ENCODE measurements around the gene RNF168.
"Not testable (repeated sequence)": the region's sequence is repeated elsewhere in the genome, so short reads cannot be mapped to it uniquely, and the experiment has no call there.

The RNF168 gene, protein sequence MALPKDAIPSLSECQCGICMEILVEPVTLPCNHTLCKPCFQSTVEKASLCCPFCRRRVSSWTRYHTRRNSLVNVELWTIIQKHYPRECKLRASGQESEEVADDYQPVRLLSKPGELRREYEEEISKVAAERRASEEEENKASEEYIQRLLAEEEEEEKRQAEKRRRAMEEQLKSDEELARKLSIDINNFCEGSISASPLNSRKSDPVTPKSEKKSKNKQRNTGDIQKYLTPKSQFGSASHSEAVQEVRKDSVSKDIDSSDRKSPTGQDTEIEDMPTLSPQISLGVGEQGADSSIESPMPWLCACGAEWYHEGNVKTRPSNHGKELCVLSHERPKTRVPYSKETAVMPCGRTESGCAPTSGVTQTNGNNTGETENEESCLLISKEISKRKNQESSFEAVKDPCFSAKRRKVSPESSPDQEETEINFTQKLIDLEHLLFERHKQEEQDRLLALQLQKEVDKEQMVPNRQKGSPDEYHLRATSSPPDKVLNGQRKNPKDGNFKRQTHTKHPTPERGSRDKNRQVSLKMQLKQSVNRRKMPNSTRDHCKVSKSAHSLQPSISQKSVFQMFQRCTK

DNA sequence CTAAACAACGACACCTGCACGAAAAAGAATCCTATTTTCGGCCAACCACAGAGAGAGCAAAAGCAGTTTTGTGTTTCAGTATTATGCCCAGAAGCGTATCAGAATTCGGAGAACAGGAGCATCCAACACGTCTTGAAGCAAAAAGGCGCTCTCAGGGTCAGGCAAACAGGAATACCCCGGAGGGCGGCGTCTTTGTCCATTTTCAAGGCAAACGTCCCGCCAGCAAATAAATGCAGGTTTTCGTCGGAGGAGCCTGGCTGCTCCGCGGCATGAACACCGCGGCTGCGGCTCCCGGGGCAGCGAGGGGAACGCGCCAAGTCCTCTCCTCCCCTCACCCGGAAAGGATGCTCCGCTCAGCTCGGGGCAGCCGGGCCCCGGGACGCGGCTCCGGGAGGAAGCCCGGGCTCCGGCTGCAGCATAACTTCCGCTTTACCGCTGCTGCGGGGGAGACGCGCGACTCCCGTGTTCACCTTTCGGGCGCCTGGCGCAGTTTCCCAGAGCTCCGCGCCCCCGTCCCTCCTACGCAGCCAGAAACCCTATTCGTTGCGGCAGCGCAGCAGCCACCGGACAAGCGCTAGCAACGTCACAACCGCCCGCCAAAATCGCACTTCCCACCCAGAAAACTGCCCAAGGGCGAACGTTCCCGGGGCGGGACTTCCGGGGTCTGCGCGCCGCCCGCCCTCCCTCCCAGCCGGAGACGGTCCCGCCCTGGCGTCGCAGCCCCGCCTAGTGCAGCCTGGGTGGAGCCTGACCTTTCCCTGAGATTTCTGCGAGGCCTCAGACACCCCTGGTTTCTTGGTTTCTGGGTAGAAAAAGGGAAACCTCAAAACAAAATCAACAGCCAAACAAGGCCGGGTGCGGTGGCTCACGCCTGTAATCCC, at the start of gene RNF168:
Gene RNF168, minus strand, starts transcription at position 573 of the 881 bp plus-strand sequence. CDS start 595 bp downstream, outside the sequence.
- DNase-seq (ENCODE audit: low read depth, low spot score): peak; percentile 74

DNA sequence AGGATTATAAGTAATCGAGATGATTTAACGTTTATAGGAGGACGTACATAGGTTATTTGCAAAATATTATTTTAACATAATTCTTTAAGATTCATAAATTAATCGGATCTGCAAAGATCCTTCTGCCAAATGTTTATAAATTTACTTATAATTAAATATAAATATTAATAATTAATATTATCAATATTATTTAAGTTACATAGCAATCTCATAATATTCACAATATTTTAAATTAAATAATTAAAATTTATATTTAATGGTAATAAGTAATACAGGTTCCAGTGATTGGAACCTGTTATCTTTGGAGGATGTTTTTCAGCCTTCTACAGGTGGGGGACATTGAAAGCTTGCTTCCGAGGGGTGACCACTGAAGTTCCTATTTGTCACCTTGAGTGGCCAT, 48.7 kb upstream of the RNF168 start:
- DNase-seq (ENCODE audit: low read depth, low spot score): no peak

DNA sequence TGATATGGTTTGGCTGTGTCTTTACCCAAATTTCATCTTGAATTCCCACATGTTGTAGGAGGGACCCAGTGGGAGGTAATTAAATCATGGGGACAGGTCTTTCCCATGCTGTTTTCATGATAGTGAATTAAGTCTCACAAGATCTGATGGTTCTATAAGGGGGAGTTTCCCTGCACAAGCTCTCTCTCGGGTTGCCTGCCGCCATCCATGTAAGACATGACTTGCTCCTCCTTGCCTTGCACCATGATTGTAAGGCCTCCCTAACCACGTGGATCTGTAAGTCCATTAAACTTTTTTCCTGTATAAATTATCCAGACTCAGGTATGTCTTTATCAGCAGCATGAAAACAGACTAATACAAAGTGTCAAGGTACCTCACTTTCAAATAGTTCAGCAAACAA, 46.6 kb upstream of the RNF168 start:
- DNase-seq (ENCODE audit: low read depth, low spot score): not testable (repeated sequence)

DNA sequence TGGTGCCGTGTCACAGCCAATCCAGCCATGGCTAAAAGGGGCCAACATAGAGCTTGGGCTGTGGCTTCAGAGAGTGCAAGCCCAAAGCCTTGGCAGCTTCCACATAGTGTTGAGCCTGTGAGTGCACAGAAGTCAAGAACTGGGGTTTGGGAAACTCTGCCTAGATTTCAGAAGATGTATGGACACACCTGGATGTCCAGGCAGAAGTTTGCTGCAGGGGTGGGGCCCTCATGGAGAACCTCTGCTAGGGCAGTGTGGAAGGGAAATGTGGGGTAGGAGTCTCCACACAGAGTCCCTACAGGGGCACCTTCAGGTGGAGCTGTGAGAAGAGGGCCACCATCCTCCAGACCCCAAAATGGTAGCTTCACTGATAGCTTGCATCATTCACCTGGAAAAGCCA, 45.7 kb upstream of the RNF168 start:
- not testable (repeated sequence) for DNase-seq (ENCODE audit: low read depth, low spot score)

DNA sequence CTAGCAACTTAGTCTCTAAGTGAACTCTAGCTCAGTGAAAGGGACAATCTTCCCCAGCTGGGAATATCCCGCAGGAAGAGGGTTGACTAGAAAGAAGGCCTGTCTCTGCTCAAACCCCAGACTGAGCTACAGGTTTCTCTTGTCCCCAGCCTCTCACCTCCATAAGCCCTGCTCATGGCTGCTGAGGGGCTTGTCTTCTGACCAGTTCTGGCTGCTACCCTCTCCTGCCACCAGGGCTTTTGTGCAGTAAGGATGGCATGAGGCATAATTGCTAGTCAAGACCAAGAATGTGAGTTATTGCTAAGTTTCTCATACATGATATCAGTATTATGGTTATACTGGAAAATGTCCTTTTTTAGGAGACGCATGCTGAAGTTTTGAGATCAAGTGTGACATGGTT, 43.5 kb upstream of the RNF168 start:
- no peak for DNase-seq (ENCODE audit: low read depth, low spot score)

DNA sequence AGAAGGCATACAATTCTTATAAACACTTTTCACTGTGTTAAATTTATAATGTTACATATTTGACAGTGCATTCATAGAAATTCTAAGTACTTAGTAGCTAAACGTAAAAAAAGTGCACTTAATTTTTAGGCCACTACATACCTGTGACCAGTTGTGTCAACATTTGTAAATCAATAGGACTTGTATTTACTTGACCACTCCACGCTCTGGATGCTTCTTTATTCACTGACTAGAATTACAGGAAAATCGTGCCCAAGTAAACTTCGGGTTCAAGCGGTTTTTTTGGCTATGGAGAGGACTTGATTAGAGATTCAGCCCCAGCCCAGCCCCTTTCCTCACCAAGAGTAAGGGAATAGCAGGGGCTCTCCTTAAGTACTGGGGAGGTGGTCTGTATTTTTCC, 43.0 kb upstream of the RNF168 start:
- no peak for DNase-seq (ENCODE audit: low read depth, low spot score)

DNA sequence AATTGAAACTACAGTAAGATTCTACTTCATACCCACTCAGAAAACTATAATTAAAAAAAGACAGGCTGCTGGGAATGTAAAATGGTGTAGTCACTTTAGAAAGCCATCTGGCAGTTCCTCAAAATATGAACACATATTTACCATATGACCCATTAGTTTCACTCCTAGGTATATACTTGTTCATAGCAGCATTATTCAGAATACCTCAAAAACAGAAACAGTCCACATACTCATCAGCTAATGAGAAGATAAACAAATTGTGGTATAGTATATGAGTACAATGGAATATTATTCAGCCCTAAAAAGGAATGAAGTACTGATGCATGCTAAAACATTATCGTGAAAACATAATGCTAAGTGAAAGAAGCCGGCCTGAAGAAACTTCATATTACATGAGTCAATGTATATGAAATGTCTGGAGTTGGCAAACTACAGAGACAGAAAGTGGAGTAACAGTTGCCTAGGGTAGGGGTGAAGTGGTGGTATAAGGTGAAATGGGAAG, 41.0 kb upstream of the RNF168 start:
- DNase-seq (ENCODE audit: low read depth, low spot score): no peak

DNA sequence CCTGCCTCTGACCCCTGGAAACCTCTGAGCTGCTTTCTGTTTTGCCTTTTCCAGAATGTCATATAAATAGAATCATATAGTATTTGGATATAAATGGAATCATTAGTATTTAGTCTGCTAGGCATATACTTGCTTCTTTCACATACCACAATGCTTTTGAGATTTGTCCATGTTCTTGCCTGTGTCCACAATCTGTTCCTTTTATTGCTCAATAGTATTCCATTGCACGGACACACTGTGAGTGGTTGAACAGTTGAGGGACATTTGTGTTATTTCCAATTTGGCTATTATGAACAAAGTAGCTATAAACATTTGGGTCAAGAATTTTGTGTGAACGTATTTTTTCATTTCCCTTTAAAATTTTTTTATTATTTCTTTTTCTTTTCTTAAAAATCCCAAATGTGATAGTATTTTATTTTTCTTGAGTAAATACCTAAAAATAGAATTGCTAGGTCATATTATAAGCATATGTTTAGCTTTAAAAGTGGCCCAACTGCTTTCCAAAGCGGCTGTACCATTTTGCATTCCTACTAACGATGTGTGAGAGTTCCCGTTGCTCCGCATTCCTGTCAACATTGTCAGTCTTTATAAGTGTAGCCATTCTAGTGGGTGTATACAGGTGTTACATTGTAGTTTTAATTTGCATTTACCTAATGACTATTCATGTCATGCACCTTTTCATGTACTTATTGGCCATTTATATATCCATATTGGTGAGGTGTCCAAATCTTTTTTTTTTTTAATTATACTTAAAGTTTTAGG, 38.3 kb upstream of the RNF168 start:
- DNase-seq (ENCODE audit: low read depth, low spot score): no peak

DNA sequence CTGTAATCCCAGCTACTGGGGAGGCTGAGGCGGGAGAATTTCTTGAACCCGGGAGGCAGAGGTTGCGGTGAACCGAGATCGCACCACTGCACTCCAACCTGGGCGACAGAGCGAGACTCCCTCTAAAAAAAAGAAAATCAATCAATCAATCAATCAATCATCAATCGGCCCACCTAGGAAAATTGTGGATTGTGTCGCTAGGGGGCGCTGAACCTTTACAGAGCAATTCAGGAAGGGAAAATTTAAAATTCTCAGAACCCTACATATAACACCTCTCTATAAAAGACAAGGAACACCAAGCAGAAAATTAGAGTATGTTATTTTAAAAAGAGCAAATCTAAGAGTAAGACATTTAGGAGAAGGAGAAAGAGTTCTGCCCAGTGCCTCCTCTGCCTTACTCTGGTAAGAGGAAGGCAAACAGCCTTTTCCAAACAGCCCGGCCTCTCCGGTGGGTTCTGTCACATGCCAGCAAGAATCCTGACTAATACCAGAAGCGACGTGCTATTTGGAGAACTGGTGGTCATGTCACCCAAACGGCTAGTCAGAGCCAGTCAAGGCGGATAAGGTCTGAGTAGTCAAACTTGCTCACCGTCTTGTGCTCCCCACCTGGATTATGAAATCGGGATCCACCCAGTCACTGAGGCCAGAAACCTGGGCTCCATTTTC, 33.9 kb upstream of the RNF168 start:
- DNase-seq (ENCODE audit: low read depth, low spot score): no peak

DNA sequence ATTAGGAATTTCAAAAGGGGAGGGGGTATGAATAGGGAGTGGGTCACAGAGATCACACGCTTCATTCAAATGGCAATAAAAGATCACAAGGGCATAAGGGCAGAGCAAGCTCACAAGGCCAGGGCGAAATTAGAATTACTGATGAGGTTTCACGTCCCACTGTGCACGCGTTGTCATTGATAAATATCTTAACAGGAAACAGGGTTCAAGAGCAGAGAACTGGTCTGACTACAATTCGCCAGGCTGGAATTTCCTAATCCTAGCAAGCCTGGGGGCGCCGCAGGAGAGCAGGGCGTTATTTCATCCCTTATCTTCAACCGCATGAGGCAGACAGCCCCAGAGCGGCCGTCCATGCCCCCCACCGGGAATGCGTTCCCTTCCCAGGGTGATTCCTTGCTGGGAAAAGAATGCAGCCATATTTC, 29.7 kb upstream of the RNF168 start:
- DNase-seq (ENCODE audit: low read depth, low spot score): no peak

DNA sequence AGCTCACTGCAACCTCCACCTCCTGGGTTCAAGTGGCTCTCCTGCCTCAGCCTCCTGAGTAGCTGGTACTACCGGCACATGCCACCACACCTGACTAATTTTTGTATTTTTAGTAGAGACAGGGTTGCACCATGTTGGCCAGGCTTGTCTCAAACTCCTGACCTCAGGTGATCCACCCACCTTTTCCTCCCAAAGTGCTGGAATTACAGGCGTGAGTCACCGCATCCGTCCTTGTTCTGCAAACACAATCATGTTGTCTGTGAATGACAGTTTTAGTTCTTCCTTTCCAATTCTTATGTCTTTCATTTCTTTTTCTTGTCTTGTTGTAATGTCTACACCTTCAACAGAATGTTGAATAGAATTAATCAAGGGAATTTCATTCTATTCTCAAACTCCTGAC, 27.9 kb upstream of the RNF168 start:
- DNase-seq (ENCODE audit: low read depth, low spot score): no peak

DNA sequence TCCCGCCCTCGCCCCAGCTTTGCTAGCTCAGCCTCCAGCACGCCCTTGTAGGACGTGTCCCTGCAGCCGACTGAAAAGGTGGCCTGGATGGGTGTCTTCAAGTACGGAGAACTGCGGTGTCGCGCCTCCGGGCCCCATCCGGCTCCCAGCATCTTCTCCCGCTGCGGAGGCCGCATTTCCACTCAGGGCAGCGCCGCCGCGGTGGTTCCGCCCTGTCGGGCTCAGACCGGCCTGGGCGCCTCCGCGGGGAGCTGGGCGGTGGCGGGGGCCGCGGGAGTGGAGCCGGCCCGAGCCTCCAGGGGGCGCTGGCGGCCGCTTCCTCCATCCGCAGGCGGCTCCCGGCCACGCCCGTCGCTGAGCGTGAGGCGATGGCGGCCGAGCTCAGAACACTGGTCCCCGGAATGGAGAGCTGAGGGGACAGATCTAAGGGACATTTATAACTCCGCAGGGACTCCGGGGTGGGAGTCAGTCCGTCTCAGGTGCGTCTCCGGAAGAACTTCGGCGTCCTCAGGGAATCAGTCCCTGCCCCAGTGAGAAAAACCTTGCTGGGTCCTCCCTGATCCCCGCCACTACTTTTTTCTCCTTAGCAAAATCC, 25.2 kb upstream of the RNF168 start:
- DNase-seq (ENCODE audit: low read depth, low spot score): no peak

DNA sequence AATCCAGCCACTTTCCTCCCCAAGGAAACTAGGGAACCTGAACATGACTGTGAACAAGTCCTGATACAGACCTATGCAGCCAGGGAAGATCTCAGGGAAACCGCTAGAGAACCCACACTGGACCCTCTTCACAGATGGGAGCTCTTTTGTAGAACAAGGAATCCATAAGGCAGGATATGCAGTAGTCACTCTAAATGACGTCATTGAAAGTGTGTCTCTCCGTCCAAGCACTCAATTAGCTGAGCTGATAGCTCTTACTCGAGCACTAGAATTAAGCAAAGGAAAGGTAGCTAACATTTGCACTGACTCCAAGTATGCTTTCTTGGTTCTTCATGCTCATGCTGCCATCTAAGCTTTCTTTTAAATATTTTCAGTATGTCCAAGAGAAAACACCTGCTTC, 21.6 kb upstream of the RNF168 start:
- no peak for DNase-seq (ENCODE audit: low read depth, low spot score)

DNA sequence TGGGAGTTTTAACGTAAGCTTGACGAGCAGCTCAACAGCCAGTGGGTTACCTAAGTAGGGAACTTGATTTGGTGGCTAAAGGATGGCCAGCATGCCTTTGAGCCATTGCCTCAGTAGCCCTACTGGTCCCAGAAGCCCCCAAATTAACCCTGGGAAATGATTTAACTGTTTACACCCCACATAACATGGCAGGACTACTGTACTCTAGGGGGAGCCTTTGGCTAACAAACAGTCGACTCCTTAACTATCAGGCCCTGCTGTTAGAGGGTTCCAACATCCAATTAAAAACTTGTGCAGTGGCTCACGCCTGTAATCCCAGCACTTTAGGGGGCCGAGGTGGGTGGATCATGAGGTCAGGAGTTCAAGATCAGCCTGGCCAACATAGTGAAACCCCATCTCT, 21.0 kb upstream of the RNF168 start:
- DNase-seq (ENCODE audit: low read depth, low spot score): no peak

DNA sequence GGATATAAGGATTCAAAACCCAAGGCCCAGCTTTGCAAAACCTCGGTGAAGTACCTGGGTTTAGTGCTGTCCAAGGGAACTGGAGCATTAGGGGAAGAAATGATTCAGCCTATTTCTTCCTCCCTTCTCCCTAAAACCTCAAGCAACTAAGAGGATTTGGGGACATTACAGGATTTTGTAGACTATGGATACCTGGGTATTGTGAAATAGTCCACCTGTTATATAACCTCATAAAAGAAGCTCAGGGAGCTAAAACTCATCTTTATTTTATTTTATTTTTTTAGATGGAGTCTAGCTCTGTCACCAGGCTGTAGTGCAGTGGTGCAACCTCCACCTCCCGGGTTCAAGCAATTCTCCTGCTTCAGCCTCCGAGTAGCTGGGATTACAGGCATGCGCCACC, 20.3 kb upstream of the RNF168 start:
- no peak for DNase-seq (ENCODE audit: low read depth, low spot score)

DNA sequence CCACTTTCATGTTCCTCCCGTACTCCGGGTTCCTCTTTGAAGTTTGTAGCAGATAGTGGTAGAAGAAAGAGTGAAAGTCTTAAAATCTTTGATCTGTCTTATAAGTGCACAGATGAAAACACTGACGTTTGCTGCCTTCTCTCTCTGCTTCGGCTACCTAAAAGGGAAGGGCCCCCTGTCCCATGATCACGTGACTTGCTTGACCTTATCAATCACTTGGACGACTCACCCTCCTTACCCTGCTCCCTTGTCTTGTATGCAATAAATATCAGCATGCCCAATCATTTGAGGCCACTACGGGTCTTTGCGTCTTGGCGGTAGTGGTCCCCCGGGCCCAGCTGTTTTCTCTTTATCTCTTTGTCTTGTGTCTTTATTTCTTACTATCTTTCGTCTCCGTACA, 17.7 kb upstream of the RNF168 start:
- DNase-seq (ENCODE audit: low read depth, low spot score): not testable (repeated sequence)

DNA sequence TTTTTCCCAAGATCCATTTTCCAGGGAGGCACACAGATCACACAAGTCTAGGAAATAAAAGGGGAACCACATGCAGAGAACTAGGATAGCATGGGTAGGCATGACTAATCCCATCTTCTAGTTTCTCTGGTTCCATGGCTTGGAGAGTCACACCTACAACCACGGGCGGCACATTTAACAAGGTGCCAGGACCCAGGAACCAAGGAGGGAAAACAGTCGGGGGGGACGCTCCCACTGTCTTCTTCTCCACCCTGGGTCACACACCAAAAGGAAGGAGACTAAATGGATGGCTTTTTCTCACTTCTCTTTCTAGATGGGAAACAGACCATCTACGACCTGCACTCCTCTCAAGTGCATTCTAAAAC, 16.1 kb upstream of the RNF168 start:
- no peak for DNase-seq (ENCODE audit: low read depth, low spot score)

DNA sequence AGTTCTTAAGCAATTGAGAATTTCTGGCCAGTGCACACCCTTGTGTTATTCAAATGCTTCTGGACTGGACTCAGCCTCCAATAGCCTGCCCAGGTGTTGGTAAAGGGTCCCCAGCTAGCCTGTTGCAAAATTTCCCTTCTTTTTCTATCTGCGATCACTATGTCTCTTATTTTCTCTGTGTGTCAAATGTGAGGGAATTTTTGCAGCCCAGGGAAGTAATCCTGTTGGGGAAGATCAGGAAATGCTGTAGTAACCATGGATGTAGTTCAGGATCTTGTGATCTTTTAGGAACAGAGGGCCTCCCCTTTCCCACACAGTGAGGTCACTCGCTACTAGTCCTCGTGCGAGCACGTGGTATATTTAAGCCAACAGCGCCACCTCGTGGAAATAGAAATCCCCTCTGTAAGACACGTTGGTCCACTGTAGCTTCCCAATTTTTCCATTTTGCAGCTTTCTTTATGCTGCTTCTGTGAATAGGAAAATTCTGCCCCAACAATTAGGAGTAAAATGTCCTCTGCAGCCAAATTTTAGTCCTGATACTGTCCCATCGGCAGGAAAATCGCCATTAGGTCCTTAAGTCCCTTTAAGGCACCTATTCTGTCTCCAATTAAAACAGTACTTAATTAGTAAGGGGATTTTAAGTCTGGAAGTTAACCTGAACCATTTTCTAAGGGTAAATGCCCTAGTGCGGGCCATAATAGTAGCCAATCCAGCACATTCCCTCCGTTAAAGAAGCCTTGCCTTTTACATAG, 15.6 kb upstream of the RNF168 start:
- no peak for DNase-seq (ENCODE audit: low read depth, low spot score)

DNA sequence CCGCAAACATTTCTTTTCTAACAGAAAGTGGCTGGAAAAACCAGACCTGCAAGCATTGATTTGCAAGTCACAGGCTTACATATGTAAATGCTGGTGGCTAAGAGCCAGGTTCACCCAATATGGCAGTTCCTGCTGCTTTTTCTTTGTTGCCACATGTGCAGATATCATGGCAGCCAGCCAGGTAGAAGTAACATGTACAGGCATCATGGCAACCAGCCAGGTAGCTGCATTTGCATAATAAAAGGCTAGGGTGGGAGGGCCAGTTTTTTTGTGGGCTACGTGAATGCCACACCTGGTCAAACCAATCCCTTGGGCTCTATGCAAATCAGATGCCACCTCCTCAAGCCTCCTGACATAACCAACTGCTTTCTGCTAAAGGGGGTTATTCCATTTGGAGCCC, 14.4 kb upstream of the RNF168 start:
- DNase-seq (ENCODE audit: low read depth, low spot score): no peak
